Endothelial cell (in vitro differentiated cells): ENCODE data around the gene THEMIS2. TPM values are rescaled to one million over a fixed set of nuclear protein-coding genes. Genes with fewer than 3 reads are reported as not detected.
A peak's percentile ranks its signal among the peaks of the same experiment; 100 is the strongest.

Source experiments
- DNase-seq: peaks from one replicate; pipeline ENCODE4 v3.0.0; 2021; ENCODE audit warnings: low spot score
- H3K27ac Mint-ChIP-seq: one replicate; pipeline ENCODE4 v1.8.0; 2021; ENCODE audit warnings: mixed read lengths, inconsistent platforms; ENCODE audit not compliant: unreplicated experiment
- H3K27me3 Mint-ChIP-seq: one replicate; pipeline ENCODE4 v1.8.0; 2021; ENCODE audit warnings: mild to moderate bottlenecking, moderate library complexity, mixed read lengths, inconsistent platforms; ENCODE audit not compliant: unreplicated experiment
- H3K36me3 Mint-ChIP-seq: one replicate; pipeline ENCODE4 v1.8.0; 2021; ENCODE audit warnings: mild to moderate bottlenecking, low read depth, mixed read lengths, inconsistent platforms; ENCODE audit not compliant: unreplicated experiment
- H3K4me1 Mint-ChIP-seq: one replicate; pipeline ENCODE4 v1.8.0; 2021; ENCODE audit warnings: mild to moderate bottlenecking, mixed read lengths, inconsistent platforms; ENCODE audit not compliant: unreplicated experiment
- H3K4me3 Mint-ChIP-seq: one replicate; pipeline ENCODE4 v1.8.0; 2021; ENCODE audit warnings: mild to moderate bottlenecking, mixed read lengths, inconsistent platforms; ENCODE audit not compliant: unreplicated experiment
- H3K9me3 Mint-ChIP-seq: one replicate; pipeline ENCODE4 v1.8.0; 2021; ENCODE audit warnings: mixed read lengths, inconsistent platforms; ENCODE audit not compliant: unreplicated experiment
- total RNA-seq: library from RNA; stranded (reverse); fragmentation: NEBNext Ultra II Directional; extraction: Animal tissue kit (Norgen Biotek cat#: 25700); gene quantifications from one replicate; pipeline ENCODE4 v1.2.1, GENCODE V29; 2021; ENCODE audit not compliant: unreplicated experiment
- TF ChIP-seq, protein P1 (sequence below): fragments of 200-600 bp; sonication (generic); IDR thresholded peaks from one replicate; pipeline ENCODE4 v1.5.0; 2021; ENCODE audit warnings: antibody characterized with exemption; ENCODE audit not compliant: unreplicated experiment

Gene THEMIS2
- total RNA-seq, 1 donor from 2014 or later: 9.6 TPM

DNA sequence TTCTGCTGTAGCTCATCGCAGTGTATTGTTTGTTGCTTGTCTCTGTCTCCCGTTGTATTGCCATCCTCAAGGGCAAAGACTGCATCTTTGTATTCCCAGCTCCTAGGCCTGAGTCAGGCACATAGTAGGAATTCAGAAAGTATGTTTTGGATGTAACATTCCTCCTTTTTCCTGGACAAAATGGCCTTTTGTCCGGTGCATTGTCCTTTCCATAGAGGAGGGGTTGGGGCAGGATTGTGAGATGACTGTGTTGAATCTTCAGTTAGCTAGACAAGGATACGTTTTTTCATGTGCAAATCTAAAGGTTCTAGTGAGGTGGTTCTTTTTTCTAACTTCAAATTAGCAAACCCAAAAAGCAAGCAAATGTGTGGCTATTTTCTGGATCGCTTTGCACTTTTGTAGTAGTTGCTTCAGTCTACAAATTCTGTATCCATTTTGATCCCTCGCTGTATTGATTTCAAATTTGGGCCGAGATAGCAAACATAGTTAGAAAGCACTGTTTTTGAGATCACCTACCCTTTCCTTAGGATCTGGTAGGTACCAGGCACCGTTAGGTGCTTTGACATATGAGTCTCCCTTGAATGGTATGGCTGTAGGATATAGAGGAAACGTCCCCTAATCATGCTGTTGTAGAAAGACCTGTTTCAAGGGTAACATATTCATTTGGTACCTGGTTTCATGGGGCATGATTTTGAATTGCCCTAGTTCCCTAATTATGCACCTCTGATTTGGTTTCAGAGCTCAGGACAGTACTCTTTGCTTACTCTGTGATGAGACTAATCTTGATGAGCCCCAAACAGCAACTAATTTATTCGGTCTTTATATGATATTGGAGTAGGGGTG, 40.6 kb upstream of the THEMIS2 start:
- no peaks in the 10 kb centered on the region for H3K27me3 Mint-ChIP-seq
- H3K27ac Mint-ChIP-seq: peak overlapping the region; percentile 94
- DNase-seq: no peak
- H3K9me3 Mint-ChIP-seq: no peaks in the 10 kb centered on the region
- TF ChIP-seq, protein P1, sequence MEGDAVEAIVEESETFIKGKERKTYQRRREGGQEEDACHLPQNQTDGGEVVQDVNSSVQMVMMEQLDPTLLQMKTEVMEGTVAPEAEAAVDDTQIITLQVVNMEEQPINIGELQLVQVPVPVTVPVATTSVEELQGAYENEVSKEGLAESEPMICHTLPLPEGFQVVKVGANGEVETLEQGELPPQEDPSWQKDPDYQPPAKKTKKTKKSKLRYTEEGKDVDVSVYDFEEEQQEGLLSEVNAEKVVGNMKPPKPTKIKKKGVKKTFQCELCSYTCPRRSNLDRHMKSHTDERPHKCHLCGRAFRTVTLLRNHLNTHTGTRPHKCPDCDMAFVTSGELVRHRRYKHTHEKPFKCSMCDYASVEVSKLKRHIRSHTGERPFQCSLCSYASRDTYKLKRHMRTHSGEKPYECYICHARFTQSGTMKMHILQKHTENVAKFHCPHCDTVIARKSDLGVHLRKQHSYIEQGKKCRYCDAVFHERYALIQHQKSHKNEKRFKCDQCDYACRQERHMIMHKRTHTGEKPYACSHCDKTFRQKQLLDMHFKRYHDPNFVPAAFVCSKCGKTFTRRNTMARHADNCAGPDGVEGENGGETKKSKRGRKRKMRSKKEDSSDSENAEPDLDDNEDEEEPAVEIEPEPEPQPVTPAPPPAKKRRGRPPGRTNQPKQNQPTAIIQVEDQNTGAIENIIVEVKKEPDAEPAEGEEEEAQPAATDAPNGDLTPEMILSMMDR: no peak
- peak overlapping the region; percentile 94 for H3K4me3 Mint-ChIP-seq
- H3K36me3 Mint-ChIP-seq: no peaks in the 10 kb centered on the region
- peaks cover 13% of the 10 kb centered on the region for H3K4me1 Mint-ChIP-seq

DNA sequence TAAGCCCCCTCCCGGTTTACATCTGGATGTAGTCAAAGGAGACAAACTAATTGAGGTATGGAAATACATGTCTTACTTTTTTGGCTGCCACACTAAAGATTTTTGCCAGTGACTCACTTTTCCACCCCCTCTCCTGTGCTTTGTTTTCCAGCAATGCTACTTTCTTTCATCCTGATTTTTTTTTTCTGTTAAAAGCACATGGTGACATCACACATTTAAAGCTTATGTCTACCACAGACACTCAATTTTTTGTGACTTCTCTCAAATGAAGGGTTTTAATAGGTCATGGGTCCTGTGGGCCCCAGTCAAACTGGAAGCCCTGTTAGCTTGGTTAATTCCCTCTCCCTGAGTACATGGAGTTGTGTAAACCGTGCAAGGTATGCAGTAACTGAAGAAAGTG, 39.6 kb upstream of the THEMIS2 start:
- H3K27ac Mint-ChIP-seq: no peak overlapping the region
- TF ChIP-seq, protein P1: no peak
- H3K9me3 Mint-ChIP-seq: no peaks in the 10 kb centered on the region
- no peaks in the 10 kb centered on the region for H3K27me3 Mint-ChIP-seq
- H3K36me3 Mint-ChIP-seq: no peaks in the 10 kb centered on the region
- H3K4me1 Mint-ChIP-seq: peaks cover 13% of the 10 kb centered on the region
- H3K4me3 Mint-ChIP-seq: no peak overlapping the region
- DNase-seq: no peak

DNA sequence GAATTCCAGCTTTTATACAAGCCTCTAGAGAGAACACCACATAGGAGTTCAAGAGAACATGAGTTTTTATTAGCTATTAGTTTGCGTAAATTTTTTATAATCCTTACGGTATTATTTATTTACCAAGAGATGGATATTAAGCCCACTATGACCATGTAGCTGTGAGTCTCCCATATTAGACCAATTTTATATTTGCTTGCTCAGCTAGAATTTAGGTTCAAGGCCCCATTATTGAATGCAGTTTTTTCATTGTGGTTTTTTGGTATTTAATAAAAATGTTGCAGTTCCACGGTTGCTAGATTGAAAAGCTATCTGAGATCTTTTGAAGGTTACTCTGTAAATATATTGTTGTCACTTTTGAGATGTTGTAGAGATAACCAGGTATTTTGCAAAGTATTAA, 38.9 kb upstream of the THEMIS2 start:
- H3K4me1 Mint-ChIP-seq: peaks cover 13% of the 10 kb centered on the region
- no peaks in the 10 kb centered on the region for H3K36me3 Mint-ChIP-seq
- H3K27ac Mint-ChIP-seq: no peak overlapping the region
- DNase-seq: no peak
- TF ChIP-seq, protein P1: no peak
- no peaks in the 10 kb centered on the region for H3K9me3 Mint-ChIP-seq
- no peak overlapping the region for H3K4me3 Mint-ChIP-seq
- H3K27me3 Mint-ChIP-seq: no peaks in the 10 kb centered on the region

DNA sequence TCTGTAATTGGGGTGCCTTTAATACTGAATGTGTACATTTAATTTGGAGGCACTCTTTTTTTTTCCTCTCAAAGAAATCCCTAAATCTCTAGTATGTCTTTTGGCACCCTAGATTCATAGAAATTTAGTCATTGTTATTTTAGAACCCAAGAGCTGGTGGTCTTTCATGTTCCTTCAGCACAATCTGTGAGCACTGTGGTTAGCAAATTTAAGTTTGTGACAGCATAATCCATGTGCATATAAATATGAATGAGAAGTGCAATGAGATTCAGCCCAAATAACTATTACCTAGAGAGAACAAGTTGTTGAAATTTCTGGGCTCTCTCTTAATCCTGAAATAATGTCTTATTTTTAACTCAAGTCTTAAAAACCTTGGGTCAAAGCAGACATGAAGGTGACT, 37.3 kb upstream of the THEMIS2 start:
- Mint-ChIP-seq H3K27me3 (no peaks in the 10 kb centered on the region), H3K36me3 (peaks cover under 1% of the 10 kb centered on the region), H3K27ac (no peak overlapping the region), H3K4me1 (peaks cover 9% of the 10 kb centered on the region), H3K4me3 (no peak overlapping the region), H3K9me3 (no peaks in the 10 kb centered on the region)
- TF ChIP-seq, protein P1: no peak
- no peak for DNase-seq

DNA sequence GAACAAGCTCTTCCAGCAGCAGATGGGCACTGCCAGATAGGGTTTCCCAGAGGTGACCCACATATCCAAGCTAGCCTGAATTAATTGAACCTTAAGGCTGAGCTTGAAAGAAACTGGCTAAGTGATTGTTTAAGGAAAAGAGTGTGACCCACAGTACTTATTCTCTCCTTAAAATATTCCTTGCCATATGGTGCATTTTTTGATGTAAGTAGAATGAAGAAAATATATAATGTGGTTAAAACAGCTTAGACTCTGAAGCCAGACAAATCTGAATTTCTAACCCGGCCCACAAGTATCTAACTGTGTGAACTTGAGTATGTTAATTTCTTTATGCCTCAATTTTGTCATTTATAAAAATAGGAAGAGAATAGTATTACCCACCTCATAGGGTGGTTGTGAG, 36.8 kb upstream of the THEMIS2 start:
- Mint-ChIP-seq H3K4me3 (no peak overlapping the region), H3K27ac (peak overlapping the region; percentile 11), H3K27me3 (no peaks in the 10 kb centered on the region), H3K4me1 (peaks cover 9% of the 10 kb centered on the region), H3K9me3 (no peaks in the 10 kb centered on the region), H3K36me3 (peaks cover 5% of the 10 kb centered on the region)
- DNase-seq: no peak
- TF ChIP-seq, protein P1: no peak
